Stomach (tissue), 9 donors: ENCODE data around the gene LRIT2. TPM values are rescaled to one million over a fixed set of nuclear protein-coding genes. Genes with fewer than 3 reads are reported as not detected.

Source experiments
- DNase-seq, 2 donors: peaks; one replicate each; pipeline versions ENCODE4 v3.0.0 to v3.0.0-alpha.2; 2013 to 2019
- H3K27ac ChIP-seq, 5 donors: fragments of 200-600 bp in 4 of 5; sonication (generic) in 4 of 5; one replicate each; pipeline ENCODE4 v1.5.1; 2013 to 2019; ENCODE audit warnings: mild to moderate bottlenecking in 1 of 5, moderate library complexity in 1 of 5
- H3K27me3 ChIP-seq, 3 donors: fragments of 200-600 bp; sonication (generic); one replicate each; pipeline ENCODE4 v1.5.1; 2017 to 2019; ENCODE audit warnings: mixed run types in 1 of 3
- H3K36me3 ChIP-seq, 4 donors: fragments of 200-600 bp; sonication (generic); 1 replicate in 3 of 4; 2 replicates in 1 of 4; pipeline ENCODE4 v1.5.1; 2016 to 2019
- H3K4me1 ChIP-seq, 4 donors: fragments of 200-600 bp; sonication (generic); one replicate each; pipeline ENCODE4 v1.5.1; 2016 to 2019
- H3K4me3 ChIP-seq, 4 donors: fragments of 200-600 bp; sonication (generic) in 3 of 4; one replicate each; pipeline ENCODE4 v1.5.1; 2016 to 2019; ENCODE audit warnings: mild to moderate bottlenecking in 1 of 4
- H3K9me3 ChIP-seq, 4 donors: fragments of 200-600 bp; sonication (generic); one replicate each; pipeline ENCODE4 v1.5.1; 2016 to 2019
- CTCF ChIP-seq, 7 experiments: fragments of 450-650 bp in 4 of 7; fragments of 200-600 bp in 3 of 7; sonication (generic) in 3 of 7; IDR thresholded peaks; one replicate each; pipeline ENCODE4 v1.5.1; 2016 to 2019; ENCODE audit warnings: antibody characterized with exemption in 7 of 7, control low read depth in 2 of 7, mild to moderate bottlenecking in 1 of 7
- EP300 ChIP-seq: sonication (generic); formaldehyde crosslinking; IDR thresholded peaks from one replicate; pipeline ENCODE4 v1.6.1; 2017; ENCODE audit warnings: antibody characterized with exemption
- POLR2A ChIP-seq, 4 donors: fragments of 450-650 bp; IDR thresholded peaks; one replicate each; pipeline ENCODE4 v1.6.1; 2016; ENCODE audit warnings: antibody characterized with exemption in 4 of 4, control low read depth in 2 of 4, mild to moderate bottlenecking in 1 of 4, moderate library complexity in 1 of 4
- POLR2AphosphoS5 ChIP-seq, 3 donors: sonication (generic); formaldehyde crosslinking; IDR thresholded peaks; one replicate each; pipeline ENCODE4 v1.6.1; 2016; ENCODE audit warnings: antibody characterized with exemption in 3 of 3
- WGBS, 5 donors: extraction: QIAGEN DNeasy Blood & Tissue Kit in 3 of 5; methylation state at CpG; one replicate each; pipeline versions ENCODE4 v1.1.5 to v1.1.7; 2013 to 2018; 5-methylcytosine and 5-hydroxymethylcytosine counted together
- intact Hi-C: fragments of 100-400 bp; cut with DNase I; formaldehyde crosslinking; loops from one replicate; pipeline ENCODE4 v1.15.1; 2023; ENCODE audit warnings: low total_unique reads
- polyA plus RNA-seq, 3 donors: library from polyadenylated mRNA; stranded (reverse); fragments of 200-250 nt; gene quantifications; one replicate each; pipeline ENCODE4 v1.2.3, GENCODE V29; 2013
- total RNA-seq, 5 donors: library from RNA; depleted of rRNA; stranded (reverse); fragments of >200 nt; gene quantifications; one replicate each; pipeline versions ENCODE4 v1.1.0 to v1.2.3, GENCODE V29; 2014 to 2016
- donor health status: healthy with polysubstance abuse.
- donor health status: Bipolar disorder and iron deficiency.
- donor health status: healthy.

The LRIT2 gene
- total and polyA plus RNA-seq, 8 donors, result not detected

- Histone ChIP-seq H3K9me3 (no peaks in the 10 kb centered on the region), H3K27ac (no peak overlapping the region), H3K36me3 (no peaks in the 10 kb centered on the region), H3K4me3 (no peak overlapping the region), H3K4me1 (no peaks in the 10 kb centered on the region), H3K27me3 (peaks cover 0 to 19% (median 0%) of the 10 kb centered on the region in 3 donors)
- TF ChIP-seq CTCF (IDR thresholded peaks at IDR 0.05) (no peak), POLR2AphosphoS5 (IDR thresholded peaks at IDR 0.05) (no peak), EP300 (no peak), POLR2A (IDR thresholded peaks at IDR 0.05) (no peak)
- intact Hi-C loops, result no loop called here
- DNase-seq, result no peak
- WGBS, 5 donors, result 69 to 77% (median 71%) methylated on average over 5 of the region's 5 CpGs
Measured at GRCh38 chr10:84212014-84212413, 13.3 kb downstream of the LRIT2 start.

- Histone ChIP-seq H3K27me3 (peaks cover 0 to 22% (median 0%) of the 10 kb centered on the region in 3 donors), H3K36me3 (no peaks in the 10 kb centered on the region), H3K4me3 (no peak overlapping the region), H3K9me3 (no peaks in the 10 kb centered on the region), H3K4me1 (no peaks in the 10 kb centered on the region), H3K27ac (no peak overlapping the region)
- WGBS, 5 donors, result 68 to 85% (median 71%) methylated on average over 2 of the region's 2 CpGs
- DNase-seq, result no peak
- no peak for TF ChIP-seq EP300
- no peak for TF ChIP-seq POLR2A (IDR thresholded peaks at IDR 0.05)
- no peak for TF ChIP-seq CTCF (IDR thresholded peaks at IDR 0.05)
- no peak for TF ChIP-seq POLR2AphosphoS5 (IDR thresholded peaks at IDR 0.05)
- intact Hi-C loops, result no loop called here
Measured at GRCh38 chr10:84211566-84211965, 13.8 kb downstream of the LRIT2 start.

GRCh38 chr10:84208023-84208422 lies 17.3 kb downstream of the LRIT2 start:
- intact Hi-C loops, result no loop called here
- H3K4me3 ChIP-seq, result no peak overlapping the region

GRCh38 chr10:84205853-84206525 lies 19.4 kb downstream of the LRIT2 start:
- TF ChIP-seq POLR2AphosphoS5 (IDR thresholded peaks at IDR 0.05) (no peak), CTCF (IDR thresholded peaks at IDR 0.05) (no peak), POLR2A (IDR thresholded peaks at IDR 0.05) (no peak), EP300 (no peak)
- Histone ChIP-seq H3K4me3 (no peak overlapping the region), H3K27ac (no peak overlapping the region), H3K9me3 (no peaks in the 10 kb centered on the region), H3K36me3 (no peaks in the 10 kb centered on the region), H3K27me3 (peaks cover 0 to 50% (median 0%) of the 10 kb centered on the region in 3 donors), H3K4me1 (no peaks in the 10 kb centered on the region)
- intact Hi-C loops, result no loop called here
- no peak for DNase-seq
- 64 to 69% (median 68%) methylated on average over 6 of the region's 6 CpGs for WGBS, 5 donors

More at GRCh38 chr10:84208023-84208422, 17.3 kb downstream of the LRIT2 start:
- DNase-seq, result no peak
- 82 to 87% (median 87%) methylated on average over 8 to 10 of the region's 10 CpGs for WGBS, 5 donors
- Histone ChIP-seq H3K9me3 (no peaks in the 10 kb centered on the region), H3K4me1 (no peaks in the 10 kb centered on the region), H3K36me3 (no peaks in the 10 kb centered on the region), H3K27ac (no peak overlapping the region), H3K27me3 (peaks cover 0 to 44% (median 0%) of the 10 kb centered on the region in 3 donors)
- TF ChIP-seq POLR2AphosphoS5 (IDR thresholded peaks at IDR 0.05) (no peak), EP300 (no peak), POLR2A (IDR thresholded peaks at IDR 0.05) (no peak), CTCF (IDR thresholded peaks at IDR 0.05) (no peak)
